Endothelial cell (in vitro differentiated cells): Measurements from ENCODE around the gene TATDN2. TPM values are rescaled to one million over a fixed set of nuclear protein-coding genes. Genes with fewer than 3 reads are reported as not detected.

Experiments used
- DNase-seq: peaks from one replicate; pipeline ENCODE4 v3.0.0; 2021; ENCODE audit warnings: low spot score
- H3K27ac Mint-ChIP-seq: one replicate; pipeline ENCODE4 v1.8.0; 2021; ENCODE audit warnings: mixed read lengths, inconsistent platforms; ENCODE audit not compliant: unreplicated experiment
- H3K27me3 Mint-ChIP-seq: one replicate; pipeline ENCODE4 v1.8.0; 2021; ENCODE audit warnings: mild to moderate bottlenecking, moderate library complexity, mixed read lengths, inconsistent platforms; ENCODE audit not compliant: unreplicated experiment
- H3K36me3 Mint-ChIP-seq: one replicate; pipeline ENCODE4 v1.8.0; 2021; ENCODE audit warnings: mild to moderate bottlenecking, low read depth, mixed read lengths, inconsistent platforms; ENCODE audit not compliant: unreplicated experiment
- H3K4me1 Mint-ChIP-seq: one replicate; pipeline ENCODE4 v1.8.0; 2021; ENCODE audit warnings: mild to moderate bottlenecking, mixed read lengths, inconsistent platforms; ENCODE audit not compliant: unreplicated experiment
- H3K4me3 Mint-ChIP-seq: one replicate; pipeline ENCODE4 v1.8.0; 2021; ENCODE audit warnings: mild to moderate bottlenecking, mixed read lengths, inconsistent platforms; ENCODE audit not compliant: unreplicated experiment
- H3K9me3 Mint-ChIP-seq: one replicate; pipeline ENCODE4 v1.8.0; 2021; ENCODE audit warnings: mixed read lengths, inconsistent platforms; ENCODE audit not compliant: unreplicated experiment
- CTCF ChIP-seq: fragments of 200-600 bp; sonication (generic); IDR thresholded peaks from one replicate; pipeline ENCODE4 v1.5.0; 2021; ENCODE audit warnings: antibody characterized with exemption; ENCODE audit not compliant: unreplicated experiment
- total RNA-seq: library from RNA; stranded (reverse); fragmentation: NEBNext Ultra II Directional; extraction: Animal tissue kit (Norgen Biotek cat#: 25700); gene quantifications from one replicate; pipeline ENCODE4 v1.2.1, GENCODE V29; 2021; ENCODE audit not compliant: unreplicated experiment

TATDN2 gene
- total RNA-seq, 1 donor from 2014 or later: 41.2 TPM

GRCh38 chr3:10280571-10280970 lies 32.3 kb downstream of the TATDN2 start:
- H3K27me3 Mint-ChIP-seq: peaks cover 3% of the 10 kb centered on the region
- DNase-seq: no peak
- H3K4me1 Mint-ChIP-seq: peaks cover 14% of the 10 kb centered on the region
- no peak overlapping the region for H3K27ac Mint-ChIP-seq
- no peak for TF ChIP-seq CTCF
- H3K9me3 Mint-ChIP-seq: no peaks in the 10 kb centered on the region
- no peak overlapping the region for H3K4me3 Mint-ChIP-seq
- H3K36me3 Mint-ChIP-seq: peaks cover 28% of the 10 kb centered on the region

- TF ChIP-seq CTCF: no peak
- no peak overlapping the region for H3K27ac Mint-ChIP-seq
- H3K4me1 Mint-ChIP-seq: peaks cover 18% of the 10 kb centered on the region
- H3K4me3 Mint-ChIP-seq: no peak overlapping the region
- peaks cover 29% of the 10 kb centered on the region for H3K36me3 Mint-ChIP-seq
- DNase-seq: no peak
- H3K27me3 Mint-ChIP-seq: peaks cover 3% of the 10 kb centered on the region
- H3K9me3 Mint-ChIP-seq: no peaks in the 10 kb centered on the region
Measured at GRCh38 chr3:10281951-10282350, 33.7 kb downstream of the TATDN2 start.

- H3K4me3 Mint-ChIP-seq: no peak overlapping the region
- no peak for DNase-seq
- no peaks in the 10 kb centered on the region for H3K9me3 Mint-ChIP-seq
- H3K27ac Mint-ChIP-seq: no peak overlapping the region
- peaks cover 25% of the 10 kb centered on the region for H3K36me3 Mint-ChIP-seq
- peaks cover 3% of the 10 kb centered on the region for H3K27me3 Mint-ChIP-seq
- peaks cover 21% of the 10 kb centered on the region for H3K4me1 Mint-ChIP-seq
- no peak for TF ChIP-seq CTCF
Measured at GRCh38 chr3:10283638-10284037, 35.4 kb downstream of the TATDN2 start.

- TF ChIP-seq CTCF: no peak
- no peaks in the 10 kb centered on the region for H3K9me3 Mint-ChIP-seq
- peaks cover 22% of the 10 kb centered on the region for H3K36me3 Mint-ChIP-seq
- no peak for DNase-seq
- H3K4me3 Mint-ChIP-seq: no peak overlapping the region
- peaks cover 21% of the 10 kb centered on the region for H3K4me1 Mint-ChIP-seq
- H3K27ac Mint-ChIP-seq: peak overlapping the region; percentile 42
- peaks cover 6% of the 10 kb centered on the region for H3K27me3 Mint-ChIP-seq
Measured at GRCh38 chr3:10284496-10284895, 36.2 kb downstream of the TATDN2 start.

- peaks cover 21% of the 10 kb centered on the region for H3K4me1 Mint-ChIP-seq
- peaks cover 6% of the 10 kb centered on the region for H3K27me3 Mint-ChIP-seq
- peaks cover 13% of the 10 kb centered on the region for H3K36me3 Mint-ChIP-seq
- no peak overlapping the region for H3K4me3 Mint-ChIP-seq
- TF ChIP-seq CTCF: no peak
- no peak for DNase-seq
- H3K9me3 Mint-ChIP-seq: no peaks in the 10 kb centered on the region
- peak overlapping the region; percentile 42 for H3K27ac Mint-ChIP-seq
Measured at GRCh38 chr3:10285272-10286132, 37.2 kb downstream of the TATDN2 start.
